Stimulated activated CD4-positive, alpha-beta T cell treated with anti-CD3 and anti-CD28 coated beads, Interleukin-2, amount 100 ng/mL, for 4 hours (primary cell): Measurements from ENCODE around the gene PCED1B.

Source experiments
- DNase-seq: peaks from one replicate; pipeline ENCODE4 v3.0.0-alpha.2; 2020; ENCODE audit warnings: low read depth

The PCED1B gene

GRCh38 chr12:47123730-47124129 lies 44.3 kb downstream of the PCED1B start:
- DNase-seq = no peak

- DNase-seq = no peak
Measured at GRCh38 chr12:47124451-47124850, 45.0 kb downstream of the PCED1B start.

GRCh38 chr12:47126246-47126645 lies 46.8 kb downstream of the PCED1B start:
- no peak for DNase-seq

- DNase-seq = no peak
Measured at GRCh38 chr12:47131011-47131410, 51.6 kb downstream of the PCED1B start.

GRCh38 chr12:47134005-47134404 lies 54.6 kb downstream of the PCED1B start:
- peak; percentile 24 for DNase-seq

GRCh38 chr12:47135578-47135977 lies 56.2 kb downstream of the PCED1B start:
- DNase-seq = no peak

- no peak for DNase-seq
Measured at GRCh38 chr12:47139000-47139681, 59.7 kb downstream of the PCED1B start.

GRCh38 chr12:47141459-47141858 lies 62.0 kb downstream of the PCED1B start:
- no peak for DNase-seq

- DNase-seq = no peak
Measured at GRCh38 chr12:47144769-47145168, 65.3 kb downstream of the PCED1B start.

GRCh38 chr12:47145188-47145587 lies 65.8 kb downstream of the PCED1B start:
- no peak for DNase-seq

GRCh38 chr12:47147739-47148138 lies 68.3 kb downstream of the PCED1B start:
- DNase-seq = no peak

GRCh38 chr12:47149146-47149545 lies 69.7 kb downstream of the PCED1B start:
- no peak for DNase-seq

GRCh38 chr12:47152095-47152494 lies 72.7 kb downstream of the PCED1B start:
- DNase-seq = no peak

GRCh38 chr12:47155457-47156166 lies 76.2 kb downstream of the PCED1B start:
- DNase-seq = no peak

- DNase-seq = no peak
Measured at GRCh38 chr12:47156167-47156736, 76.8 kb downstream of the PCED1B start.

GRCh38 chr12:47158792-47159191 lies 79.4 kb downstream of the PCED1B start:
- DNase-seq = no peak

GRCh38 chr12:47159348-47159747 lies 79.9 kb downstream of the PCED1B start:
- no peak for DNase-seq

- DNase-seq = no peak
Measured at GRCh38 chr12:47160316-47161244, 81.2 kb downstream of the PCED1B start.

- DNase-seq = no peak
Measured at GRCh38 chr12:47164116-47164515, 84.7 kb downstream of the PCED1B start.

GRCh38 chr12:47164724-47165439 lies 85.5 kb downstream of the PCED1B start:
- DNase-seq = no peak

- no peak for DNase-seq
Measured at GRCh38 chr12:47165934-47166333, 86.5 kb downstream of the PCED1B start.

- DNase-seq = no peak
Measured at GRCh38 chr12:47166365-47166764, 86.9 kb downstream of the PCED1B start.
